A549 (cell line): ENCODE measurements around the gene SASH1. TPM values are rescaled to one million over a fixed set of nuclear protein-coding genes. Genes with fewer than 3 reads are reported as not detected.

Experiments
- ATAC-seq, 2 experiments: fragments of 200-7000 bp in 1 of 2; fragments of >200 bp in 1 of 2; cut with Nextera tagmentation in 1 of 2; cut with Tn5 transposase in 1 of 2; 3 replicates each; pipeline versions ENCODE4 v1.8.0 to v1.9.1; 2018 to 2020; ENCODE audit warnings: mild to moderate bottlenecking in 1 of 2, moderate library complexity in 1 of 2
- CTCF ChIA-PET: fragments of 300-600 bp; sonication (Branson Sonifier 250); formaldehyde crosslinking; extraction: SDS; loops from one replicate; lab custom pipeline; 2021; ENCODE audit warnings: antibody characterized with exemption, inconsistent platforms; lab: Yijun Ruan, JAX
- POLR2A ChIA-PET: fragments of 350-600 bp; formaldehyde crosslinking; extraction: SDS; loops from one replicate; lab custom pipeline; 2021; ENCODE audit warnings: antibody characterized with exemption, inconsistent platforms; lab: Yijun Ruan, JAX
- DNase-seq, 2 experiments: peaks; one replicate each; pipeline versions ENCODE4 v3.0.0 to v3.0.0-alpha.2; 2011 to 2016; ENCODE audit warnings: low read depth in 1 of 2, low spot score in 1 of 2
- FAIRE-seq: peaks from 2 replicates; lab custom pipeline; 2011; peaks lifted over from hg19 to GRCh38; lab: Jason Lieb, UNC
- H3K27ac ChIP-seq, 2 experiments: fragments of >200 bp; sonication (Bioruptor Twin); formaldehyde crosslinking; 3 replicates each; pipeline ENCODE4 v1.5.1; 2016 to 2017
- H3K4me1 ChIP-seq: fragments of >200 bp; sonication (Bioruptor Twin); formaldehyde crosslinking; 3 replicates; pipeline ENCODE4 v1.6.1; 2016
- H3K4me2 ChIP-seq: fragments of >200 bp; sonication (Bioruptor Twin); formaldehyde crosslinking; 3 replicates; pipeline ENCODE4 v1.6.1; 2016
- H3K4me3 ChIP-seq: fragments of >200 bp; sonication (Bioruptor Twin); formaldehyde crosslinking; 3 replicates; pipeline ENCODE4 v1.5.1; 2016
- H3K9me3 ChIP-seq: fragments of >200 bp; sonication (Bioruptor Twin); formaldehyde crosslinking; 3 replicates; pipeline ENCODE4 v1.6.1; 2016
- CBX2 ChIP-seq: fragments of 200-600 bp; sonication (generic); IDR thresholded peaks from 2 replicates; pipeline ENCODE4 v1.6.1; 2016; ENCODE audit warnings: low read depth, mild to moderate bottlenecking, borderline replicate concordance
- CEBPB ChIP-seq, 2 experiments: fragments of >200 bp in 1 of 2; sonication (Bioruptor Twin) in 1 of 2; formaldehyde crosslinking in 1 of 2; IDR thresholded peaks; 2 replicates each; pipeline ENCODE4 v1.6.1; 2012 to 2016
- EHF ChIP-seq: fragments of 250-450 bp; sonication (Bioruptor Pico); IDR thresholded peaks from 2 replicates; pipeline ENCODE4 v1.5.0; 2020; ENCODE audit warnings: mild to moderate bottlenecking
- EHMT2 ChIP-seq: fragments of 200-600 bp; sonication (generic); IDR thresholded peaks from 2 replicates; pipeline ENCODE4 v1.6.1; 2016; ENCODE audit warnings: antibody characterized with exemption, low read depth, mild to moderate bottlenecking, moderate library complexity
- EP300 ChIP-seq, 2 experiments: fragments of >200 bp; sonication (Bioruptor Twin); formaldehyde crosslinking; IDR thresholded peaks; 2 replicates in 1 of 2; 3 replicates in 1 of 2; pipeline ENCODE4 v1.6.1; 2016 to 2017
- ESRRA ChIP-seq: fragments of 150-350 bp; IDR thresholded peaks from 2 replicates; pipeline ENCODE4 v1.6.1; 2014; ENCODE audit warnings: mild to moderate bottlenecking, low read length, borderline replicate concordance
- FOSB ChIP-seq: fragments of 250-450 bp; sonication (Bioruptor Pico); IDR thresholded peaks from 2 replicates; pipeline ENCODE4 v1.5.0; 2020; ENCODE audit warnings: mild to moderate bottlenecking, moderate library complexity
- FOSL2 ChIP-seq, 2 experiments: fragments of 450-650 bp in 1 of 2; fragments of >200 bp in 1 of 2; sonication (Bioruptor Twin) in 1 of 2; formaldehyde crosslinking; IDR thresholded peaks; 2 replicates each; pipeline versions ENCODE4 v1.5.0 to v1.6.1; 2016 to 2020; ENCODE audit warnings: mild to moderate bottlenecking in 1 of 2, moderate library complexity in 1 of 2
- GATA3 ChIP-seq: IDR thresholded peaks from 2 replicates; pipeline ENCODE4 v1.6.1; 2012; ENCODE audit warnings: borderline replicate concordance
- KDM1A ChIP-seq: fragments of 200-600 bp; sonication (generic); IDR thresholded peaks from 2 replicates; pipeline ENCODE4 v1.6.1; 2016; ENCODE audit warnings: low read depth, mild to moderate bottlenecking
- KDM5A ChIP-seq: fragments of 200-600 bp; sonication (generic); IDR thresholded peaks from 2 replicates; pipeline ENCODE4 v1.6.1; 2016; ENCODE audit warnings: antibody characterized with exemption, mild to moderate bottlenecking
- MAFK ChIP-seq: fragments of 450-650 bp; IDR thresholded peaks from 2 replicates; pipeline ENCODE4 v1.6.1; 2014; ENCODE audit not compliant: partially characterized antibody
- MYC ChIP-seq: IDR thresholded peaks from 2 replicates; pipeline ENCODE4 v1.6.1; 2012; ENCODE audit warnings: mild to moderate bottlenecking, inconsistent platforms, low read length, improper control_type of control experiment, borderline replicate concordance
- NPAS2 ChIP-seq: fragments of 250-450 bp; sonication (Bioruptor Pico); IDR thresholded peaks from 2 replicates; pipeline ENCODE4 v1.8.0; 2022; ENCODE audit warnings: mild to moderate bottlenecking, moderate library complexity, borderline replicate concordance
- NR3C1 ChIP-seq: fragments of >200 bp; sonication (Bioruptor Twin); formaldehyde crosslinking; IDR thresholded peaks from 3 replicates; pipeline ENCODE4 v1.6.1; 2017
- PHF8 ChIP-seq: fragments of 200-600 bp; sonication (generic); IDR thresholded peaks from 2 replicates; pipeline ENCODE4 v1.6.1; 2016; ENCODE audit warnings: low read depth, mild to moderate bottlenecking, antibody characterized with exemption, moderate library complexity, borderline replicate concordance
- POLR2A ChIP-seq: IDR thresholded peaks from 2 replicates; pipeline ENCODE4 v1.6.1; 2012; ENCODE audit warnings: mild to moderate bottlenecking, low read length
- RAD21 ChIP-seq, 2 experiments: fragments of >200 bp in 1 of 2; sonication (Bioruptor Twin) in 1 of 2; formaldehyde crosslinking in 1 of 2; IDR thresholded peaks in 1 of 2; conservative IDR thresholded peaks in 1 of 2; 2 replicates in 1 of 2; 3 replicates in 1 of 2; pipeline ENCODE4 v1.6.1; 2012 to 2018; ENCODE audit warnings: inconsistent platforms in 1 of 2
- RARB ChIP-seq: fragments of 250-450 bp; sonication (Bioruptor Pico); IDR thresholded peaks from 2 replicates; pipeline ENCODE4 v1.8.0; 2021; ENCODE audit warnings: mild to moderate bottlenecking, moderate library complexity
- RCOR1 ChIP-seq: fragments of 150-350 bp; IDR thresholded peaks from 2 replicates; pipeline ENCODE4 v1.6.1; 2014; ENCODE audit warnings: antibody characterized with exemption, low read length, low read depth
- RNF2 ChIP-seq: fragments of 200-600 bp; sonication (generic); IDR thresholded peaks from 2 replicates; pipeline ENCODE4 v1.6.1; 2016; ENCODE audit warnings: low read depth, mild to moderate bottlenecking, antibody characterized with exemption, moderate library complexity, borderline replicate concordance
- TFCP2L1 ChIP-seq: fragments of 250-450 bp; sonication (Bioruptor Pico); IDR thresholded peaks from 2 replicates; pipeline ENCODE4 v1.5.0; 2021; ENCODE audit warnings: mild to moderate bottlenecking
- TP53 ChIP-seq: fragments of 250-450 bp; sonication (Bioruptor Pico); IDR thresholded peaks from 2 replicates; pipeline ENCODE4 v1.5.0; 2021; ENCODE audit warnings: mild to moderate bottlenecking, moderate library complexity
- ZFP36 ChIP-seq: fragments of 450-650 bp; IDR thresholded peaks from 2 replicates; pipeline ENCODE4 v1.6.1; 2014; ENCODE audit warnings: borderline replicate concordance; ENCODE audit not compliant: partially characterized antibody
- ZNF302 ChIP-seq: fragments of 250-450 bp; sonication (Bioruptor Pico); IDR thresholded peaks from 2 replicates; pipeline ENCODE4 v1.9.0; 2021; ENCODE audit warnings: inconsistent platforms, mild to moderate bottlenecking, moderate library complexity
- ZSCAN20 ChIP-seq: fragments of 250-450 bp; sonication (Bioruptor Pico); IDR thresholded peaks from 2 replicates; pipeline ENCODE4 v1.8.0; 2022; ENCODE audit warnings: mild to moderate bottlenecking, moderate library complexity
- WGBS: methylation state at CpG from one replicate; pipeline ENCODE4 v1.1.6; 2017; ENCODE audit errors: missing lambda C conversion rate; 5-methylcytosine and 5-hydroxymethylcytosine counted together
- polyA plus RNA-seq, 4 experiments: library from polyadenylated mRNA; depleted of rRNA in 3 of 4; stranded (reverse); fragments of >200 nt; fragmentation: RNase III in 1 of 4; extraction: RNeasy Plus Mini Kit Qiagen cat#74134 plus additional on column Dnase treatment in 1 of 4; gene quantifications; 2 replicates in 3 of 4; 3 replicates in 1 of 4; pipeline ENCODE4 v1.2.3, GENCODE V29; 2011 to 2017
- TF ChIP-seq, protein P1 (sequence below): fragments of >200 bp; sonication (Bioruptor Twin); formaldehyde crosslinking; IDR thresholded peaks from 3 replicates; pipeline ENCODE4 v1.6.1; 2016
- TF ChIP-seq, protein P2 (sequence below): fragments of 250-450 bp; sonication (Bioruptor Pico); IDR thresholded peaks from 2 replicates; pipeline ENCODE4 v1.5.0; 2020; ENCODE audit warnings: low read depth, mild to moderate bottlenecking, moderate library complexity

Gene SASH1
- polyA plus RNA-seq, 2 of the 4 experiments (the other 2 are of a cell fraction): 2.5 to 3.0 TPM

DNA sequence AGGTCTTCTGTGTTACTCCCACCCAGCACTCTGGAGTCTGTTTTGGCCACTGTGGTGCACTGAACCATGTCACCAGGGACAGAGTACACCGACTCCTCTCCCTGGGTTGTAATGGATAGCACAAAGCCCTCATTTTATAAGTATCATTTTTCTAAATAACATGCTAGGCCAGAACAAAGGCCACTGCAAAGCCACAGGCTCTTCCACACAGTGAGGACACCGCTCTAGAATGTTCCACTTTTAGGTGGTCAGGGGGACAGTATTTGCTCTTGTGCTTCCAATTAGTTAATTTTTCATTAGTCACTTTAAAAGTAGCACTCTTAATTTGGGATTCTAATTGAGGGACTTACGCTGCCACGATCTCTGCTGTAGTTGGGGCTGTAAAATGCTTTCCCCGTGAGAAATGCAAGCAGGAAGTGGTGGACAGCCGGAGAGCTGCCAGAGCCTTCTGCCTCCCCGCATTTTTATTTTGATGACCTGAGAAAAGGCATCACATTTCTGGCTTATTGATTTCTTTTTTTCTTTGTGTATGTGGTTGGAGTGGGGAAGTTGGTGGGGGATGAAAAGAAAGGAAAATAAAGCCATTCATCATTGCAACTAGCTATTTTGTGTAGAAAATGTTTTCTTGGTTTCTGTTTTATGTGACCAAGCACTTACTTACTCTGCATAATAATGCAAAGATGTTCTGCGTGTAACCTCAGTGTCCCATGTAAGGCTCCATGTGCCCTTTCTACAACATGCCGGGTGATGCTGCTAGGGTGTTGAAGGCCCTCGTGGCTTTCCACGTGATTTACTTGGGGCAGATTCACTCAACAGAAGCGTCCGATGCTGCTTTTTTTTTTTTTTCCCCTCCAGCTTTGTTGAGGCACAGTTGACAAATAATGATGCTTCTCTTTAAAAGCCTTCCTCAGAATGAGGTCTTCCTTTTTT lies 195.9 kb downstream of the SASH1 start:
- POLR2A ChIA-PET: no interaction called here
- WGBS: 93% methylated on average over 13 of the region's 13 CpGs
- CTCF ChIA-PET: interaction anchor here (1.1 to 1.7 kb wide), 2 partner anchors 9 to 10 kb away, joined by 3 to 4 read pairs; no protein-coding TSS in a partner anchor
- Histone ChIP-seq H3K4me1 (no peaks in the 10 kb centered on the region), H3K27ac (no peak overlapping the region), H3K4me3 (no peak overlapping the region), H3K9me3 (no peaks in the 10 kb centered on the region), H3K4me2 (no peak overlapping the region)
- FAIRE-seq: no peak
- no peak for DNase-seq
- ATAC-seq: no peak
- TF ChIP-seq NPAS2 (CRISPR knock-in tag) (no peak), EP300 (IDR thresholded peaks at IDR 0.05) (no peak), EHMT2 (no peak), RAD21 (conservative IDR thresholded peaks at IDR 0.05 in 1 of 2, IDR thresholded peaks at IDR 0.05 in 1 of 2) (no peak), FOSB (CRISPR knock-in tag) (no peak)

DNA sequence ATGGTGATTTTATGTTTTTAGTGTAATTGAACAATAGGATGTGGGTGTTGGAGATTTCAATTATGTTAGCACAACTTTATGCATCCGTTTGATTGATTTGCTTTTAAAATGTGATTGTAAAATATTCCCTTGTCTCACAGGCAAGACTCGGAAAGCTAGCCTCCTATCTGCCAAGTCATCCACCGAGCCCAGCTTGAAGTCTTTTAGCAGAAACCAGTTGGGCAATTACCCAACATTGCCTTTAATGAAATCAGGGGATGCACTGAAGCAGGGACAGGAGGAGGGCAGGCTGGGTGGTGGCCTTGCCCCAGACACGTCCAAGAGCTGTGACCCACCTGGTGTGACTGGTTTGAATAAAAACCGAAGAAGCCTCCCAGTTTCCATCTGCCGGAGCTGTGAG lies 200.9 kb downstream of the SASH1 start:
- POLR2A ChIA-PET: no interaction called here

DNA sequence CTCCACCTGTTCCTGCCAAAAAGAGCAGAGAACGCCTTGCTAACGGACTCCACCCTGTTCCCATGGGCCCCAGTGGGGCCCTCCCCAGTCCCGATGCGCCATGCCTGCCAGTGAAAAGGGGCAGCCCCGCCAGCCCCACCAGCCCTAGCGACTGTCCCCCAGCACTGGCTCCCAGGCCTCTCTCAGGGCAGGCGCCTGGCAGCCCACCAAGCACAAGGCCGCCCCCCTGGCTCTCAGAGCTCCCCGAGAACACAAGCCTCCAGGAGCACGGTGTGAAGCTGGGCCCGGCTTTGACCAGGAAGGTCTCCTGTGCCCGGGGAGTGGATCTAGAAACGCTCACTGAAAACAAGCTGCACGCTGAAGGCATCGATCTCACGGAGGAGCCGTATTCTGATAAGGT lies 201.8 kb downstream of the SASH1 start:
- DNase-seq: no peak
- 95% methylated on average over 8 of the region's 17 CpGs for WGBS
- TF ChIP-seq MYC (no peak), ESRRA (no peak), TP53 (CRISPR knock-in tag) (no peak), EHMT2 (no peak), CBX2 (no peak), RARB (no peak), CEBPB (IDR thresholded peaks at IDR 0.05) (no peak)
- POLR2A ChIA-PET: no interaction called here
- H3K27ac ChIP-seq: no peak overlapping the region
- no peak overlapping the region for H3K4me2 ChIP-seq
- CTCF ChIA-PET: interaction anchor here (1.1 kb wide), 1 partner anchor 15 kb away, joined by 5 read pairs; no protein-coding TSS in a partner anchor
- FAIRE-seq: no peak
- no peaks in the 10 kb centered on the region for H3K4me1 ChIP-seq
- no peaks in the 10 kb centered on the region for H3K9me3 ChIP-seq
- no peak overlapping the region for H3K4me3 ChIP-seq
- no peak for ATAC-seq

More for the DNA sequence above, 200.9 kb downstream of the SASH1 start:
- TF ChIP-seq, protein P1, sequence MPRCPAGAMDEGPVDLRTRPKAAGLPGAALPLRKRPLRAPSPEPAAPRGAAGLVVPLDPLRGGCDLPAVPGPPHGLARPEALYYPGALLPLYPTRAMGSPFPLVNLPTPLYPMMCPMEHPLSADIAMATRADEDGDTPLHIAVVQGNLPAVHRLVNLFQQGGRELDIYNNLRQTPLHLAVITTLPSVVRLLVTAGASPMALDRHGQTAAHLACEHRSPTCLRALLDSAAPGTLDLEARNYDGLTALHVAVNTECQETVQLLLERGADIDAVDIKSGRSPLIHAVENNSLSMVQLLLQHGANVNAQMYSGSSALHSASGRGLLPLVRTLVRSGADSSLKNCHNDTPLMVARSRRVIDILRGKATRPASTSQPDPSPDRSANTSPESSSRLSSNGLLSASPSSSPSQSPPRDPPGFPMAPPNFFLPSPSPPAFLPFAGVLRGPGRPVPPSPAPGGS: no peak
- TF ChIP-seq FOSL2 (IDR thresholded peaks at IDR 0.05) (no peak), FOSL2 (CRISPR knock-in tag; IDR thresholded peaks at IDR 0.05) (no peak), EP300 (IDR thresholded peaks at IDR 0.05) (no peak), ZNF302 (CRISPR knock-in tag) (no peak), TFCP2L1 (CRISPR knock-in tag) (no peak), EHMT2 (no peak), MAFK (no peak), POLR2A (no peak), KDM1A (no peak), FOSB (CRISPR knock-in tag) (no peak), RCOR1 (no peak), RNF2 (no peak), KDM5A (no peak), EHF (no peak), PHF8 (no peak), NR3C1 (no peak), ZFP36 (no peak), ZSCAN20 (no peak), GATA3 (no peak)
- TF ChIP-seq, protein P2, sequence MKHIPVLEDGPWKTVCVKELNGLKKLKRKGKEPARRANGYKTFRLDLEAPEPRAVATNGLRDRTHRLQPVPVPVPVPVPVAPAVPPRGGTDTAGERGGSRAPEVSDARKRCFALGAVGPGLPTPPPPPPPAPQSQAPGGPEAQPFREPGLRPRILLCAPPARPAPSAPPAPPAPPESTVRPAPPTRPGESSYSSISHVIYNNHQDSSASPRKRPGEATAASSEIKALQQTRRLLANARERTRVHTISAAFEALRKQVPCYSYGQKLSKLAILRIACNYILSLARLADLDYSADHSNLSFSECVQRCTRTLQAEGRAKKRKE (CRISPR knock-in tag): no peak
- no peaks in the 10 kb centered on the region for H3K9me3 ChIP-seq
- no peak for ATAC-seq
- WGBS: 94% methylated on average over 4 of the region's 6 CpGs
- no peak for FAIRE-seq
- no peak overlapping the region for H3K4me2 ChIP-seq
- no peak overlapping the region for H3K27ac ChIP-seq
- CTCF ChIA-PET: no interaction called here
- DNase-seq: no peak
- no peak overlapping the region for H3K4me3 ChIP-seq
- no peaks in the 10 kb centered on the region for H3K4me1 ChIP-seq
